Measurements from ENCODE around the gene FMNL2. TPM values are rescaled to one million over a fixed set of nuclear protein-coding genes. Genes with fewer than 3 reads are reported as not detected.

The FMNL2 gene
- total and polyA plus RNA-seq, 2 experiments from 2014 or later = 16.5 to 45.4 TPM

DNA sequence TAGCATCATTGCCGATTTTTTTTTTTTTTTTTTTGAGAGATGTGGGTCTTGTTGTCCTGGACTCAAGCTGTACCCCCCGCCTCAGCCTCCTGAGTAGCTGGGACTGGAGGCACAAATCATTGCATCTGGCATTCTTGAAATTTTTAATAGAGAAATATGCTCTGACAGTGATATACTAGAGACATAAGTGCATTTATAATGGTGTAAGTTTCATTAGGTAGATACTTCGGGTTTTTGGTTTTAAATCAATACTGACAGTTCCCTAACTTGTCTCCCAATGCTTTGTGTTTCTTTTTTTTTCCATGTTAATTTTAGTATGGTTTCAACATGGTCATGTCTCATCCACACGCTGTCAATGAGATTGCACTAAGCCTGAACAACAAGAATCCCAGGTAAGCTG is 243.6 kb downstream of the FMNL2 start:
- Mint-ChIP-seq H3K4me3 (no peak overlapping the region), H3K4me1 (no peaks in the 10 kb centered on the region), H3K27me3 (ENCODE audit: insufficient read depth, low read depth, poor library complexity) (no peaks in the 10 kb centered on the region), H3K36me3 (ENCODE audit: low read depth) (peaks cover 7% of the 10 kb centered on the region; the same call in 1 of the 3 replicates), H3K9me3 (no peaks in the 10 kb centered on the region), H3K27ac (no peak overlapping the region)
- Histone ChIP-seq H2AFZ (no peak overlapping the region), H3K79me2 (replicated peaks; ENCODE audit: insufficient read depth) (no peaks in the 10 kb centered on the region), H3F3A (replicated peaks; ENCODE audit: low read depth) (no peaks in the 10 kb centered on the region), H3K36me3 (ENCODE audit: insufficient read depth) (no peaks in the 10 kb centered on the region), H3K4me1 (ENCODE audit: insufficient read depth) (peaks cover 7% of the 10 kb centered on the region), H3K27me3 (ENCODE audit: insufficient read depth) (no peaks in the 10 kb centered on the region), H3K9me2 (ENCODE audit: insufficient read depth) (no peaks in the 10 kb centered on the region), H3K27ac (ENCODE audit: low read depth) (no peak overlapping the region), H3K4me3 (no peak overlapping the region), H3K4me2 (no peak overlapping the region), H4K20me1 (replicated peaks; ENCODE audit: insufficient read depth) (0 out of 2 replicates have a peak, but pooled peaks cover 8% of the 10 kb centered on the region)
- TF ChIP-seq JUNB (IDR thresholded peaks at IDR 0.05; ENCODE audit: unreplicated experiment) (no peak), EZH2 (IDR thresholded peaks at IDR 0.05; ENCODE audit: low read depth, unreplicated experiment) (no peak), STAT1 (IDR thresholded peaks at IDR 0.05; ENCODE audit: unreplicated experiment) (no peak), NANOG (IDR thresholded peaks at IDR 0.05; ENCODE audit: borderline replicate concordance) (no peak), EZH2phosphoT487 (IDR thresholded peaks at IDR 0.05; ENCODE audit: unreplicated experiment) (no peak), ZNF114 (CRISPR knock-in tag; IDR thresholded peaks at IDR 0.05) (no peak)
- TF ChIP-seq, protein P1, sequence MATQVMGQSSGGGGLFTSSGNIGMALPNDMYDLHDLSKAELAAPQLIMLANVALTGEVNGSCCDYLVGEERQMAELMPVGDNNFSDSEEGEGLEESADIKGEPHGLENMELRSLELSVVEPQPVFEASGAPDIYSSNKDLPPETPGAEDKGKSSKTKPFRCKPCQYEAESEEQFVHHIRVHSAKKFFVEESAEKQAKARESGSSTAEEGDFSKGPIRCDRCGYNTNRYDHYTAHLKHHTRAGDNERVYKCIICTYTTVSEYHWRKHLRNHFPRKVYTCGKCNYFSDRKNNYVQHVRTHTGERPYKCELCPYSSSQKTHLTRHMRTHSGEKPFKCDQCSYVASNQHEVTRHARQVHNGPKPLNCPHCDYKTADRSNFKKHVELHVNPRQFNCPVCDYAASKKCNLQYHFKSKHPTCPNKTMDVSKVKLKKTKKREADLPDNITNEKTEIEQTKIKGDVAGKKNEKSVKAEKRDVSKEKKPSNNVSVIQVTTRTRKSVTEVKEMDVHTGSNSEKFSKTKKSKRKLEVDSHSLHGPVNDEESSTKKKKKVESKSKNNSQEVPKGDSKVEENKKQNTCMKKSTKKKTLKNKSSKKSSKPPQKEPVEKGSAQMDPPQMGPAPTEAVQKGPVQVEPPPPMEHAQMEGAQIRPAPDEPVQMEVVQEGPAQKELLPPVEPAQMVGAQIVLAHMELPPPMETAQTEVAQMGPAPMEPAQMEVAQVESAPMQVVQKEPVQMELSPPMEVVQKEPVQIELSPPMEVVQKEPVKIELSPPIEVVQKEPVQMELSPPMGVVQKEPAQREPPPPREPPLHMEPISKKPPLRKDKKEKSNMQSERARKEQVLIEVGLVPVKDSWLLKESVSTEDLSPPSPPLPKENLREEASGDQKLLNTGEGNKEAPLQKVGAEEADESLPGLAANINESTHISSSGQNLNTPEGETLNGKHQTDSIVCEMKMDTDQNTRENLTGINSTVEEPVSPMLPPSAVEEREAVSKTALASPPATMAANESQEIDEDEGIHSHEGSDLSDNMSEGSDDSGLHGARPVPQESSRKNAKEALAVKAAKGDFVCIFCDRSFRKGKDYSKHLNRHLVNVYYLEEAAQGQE (IDR thresholded peaks at IDR 0.05; ENCODE audit: unreplicated experiment) = no peak
- TF ChIP-seq, protein P2, sequence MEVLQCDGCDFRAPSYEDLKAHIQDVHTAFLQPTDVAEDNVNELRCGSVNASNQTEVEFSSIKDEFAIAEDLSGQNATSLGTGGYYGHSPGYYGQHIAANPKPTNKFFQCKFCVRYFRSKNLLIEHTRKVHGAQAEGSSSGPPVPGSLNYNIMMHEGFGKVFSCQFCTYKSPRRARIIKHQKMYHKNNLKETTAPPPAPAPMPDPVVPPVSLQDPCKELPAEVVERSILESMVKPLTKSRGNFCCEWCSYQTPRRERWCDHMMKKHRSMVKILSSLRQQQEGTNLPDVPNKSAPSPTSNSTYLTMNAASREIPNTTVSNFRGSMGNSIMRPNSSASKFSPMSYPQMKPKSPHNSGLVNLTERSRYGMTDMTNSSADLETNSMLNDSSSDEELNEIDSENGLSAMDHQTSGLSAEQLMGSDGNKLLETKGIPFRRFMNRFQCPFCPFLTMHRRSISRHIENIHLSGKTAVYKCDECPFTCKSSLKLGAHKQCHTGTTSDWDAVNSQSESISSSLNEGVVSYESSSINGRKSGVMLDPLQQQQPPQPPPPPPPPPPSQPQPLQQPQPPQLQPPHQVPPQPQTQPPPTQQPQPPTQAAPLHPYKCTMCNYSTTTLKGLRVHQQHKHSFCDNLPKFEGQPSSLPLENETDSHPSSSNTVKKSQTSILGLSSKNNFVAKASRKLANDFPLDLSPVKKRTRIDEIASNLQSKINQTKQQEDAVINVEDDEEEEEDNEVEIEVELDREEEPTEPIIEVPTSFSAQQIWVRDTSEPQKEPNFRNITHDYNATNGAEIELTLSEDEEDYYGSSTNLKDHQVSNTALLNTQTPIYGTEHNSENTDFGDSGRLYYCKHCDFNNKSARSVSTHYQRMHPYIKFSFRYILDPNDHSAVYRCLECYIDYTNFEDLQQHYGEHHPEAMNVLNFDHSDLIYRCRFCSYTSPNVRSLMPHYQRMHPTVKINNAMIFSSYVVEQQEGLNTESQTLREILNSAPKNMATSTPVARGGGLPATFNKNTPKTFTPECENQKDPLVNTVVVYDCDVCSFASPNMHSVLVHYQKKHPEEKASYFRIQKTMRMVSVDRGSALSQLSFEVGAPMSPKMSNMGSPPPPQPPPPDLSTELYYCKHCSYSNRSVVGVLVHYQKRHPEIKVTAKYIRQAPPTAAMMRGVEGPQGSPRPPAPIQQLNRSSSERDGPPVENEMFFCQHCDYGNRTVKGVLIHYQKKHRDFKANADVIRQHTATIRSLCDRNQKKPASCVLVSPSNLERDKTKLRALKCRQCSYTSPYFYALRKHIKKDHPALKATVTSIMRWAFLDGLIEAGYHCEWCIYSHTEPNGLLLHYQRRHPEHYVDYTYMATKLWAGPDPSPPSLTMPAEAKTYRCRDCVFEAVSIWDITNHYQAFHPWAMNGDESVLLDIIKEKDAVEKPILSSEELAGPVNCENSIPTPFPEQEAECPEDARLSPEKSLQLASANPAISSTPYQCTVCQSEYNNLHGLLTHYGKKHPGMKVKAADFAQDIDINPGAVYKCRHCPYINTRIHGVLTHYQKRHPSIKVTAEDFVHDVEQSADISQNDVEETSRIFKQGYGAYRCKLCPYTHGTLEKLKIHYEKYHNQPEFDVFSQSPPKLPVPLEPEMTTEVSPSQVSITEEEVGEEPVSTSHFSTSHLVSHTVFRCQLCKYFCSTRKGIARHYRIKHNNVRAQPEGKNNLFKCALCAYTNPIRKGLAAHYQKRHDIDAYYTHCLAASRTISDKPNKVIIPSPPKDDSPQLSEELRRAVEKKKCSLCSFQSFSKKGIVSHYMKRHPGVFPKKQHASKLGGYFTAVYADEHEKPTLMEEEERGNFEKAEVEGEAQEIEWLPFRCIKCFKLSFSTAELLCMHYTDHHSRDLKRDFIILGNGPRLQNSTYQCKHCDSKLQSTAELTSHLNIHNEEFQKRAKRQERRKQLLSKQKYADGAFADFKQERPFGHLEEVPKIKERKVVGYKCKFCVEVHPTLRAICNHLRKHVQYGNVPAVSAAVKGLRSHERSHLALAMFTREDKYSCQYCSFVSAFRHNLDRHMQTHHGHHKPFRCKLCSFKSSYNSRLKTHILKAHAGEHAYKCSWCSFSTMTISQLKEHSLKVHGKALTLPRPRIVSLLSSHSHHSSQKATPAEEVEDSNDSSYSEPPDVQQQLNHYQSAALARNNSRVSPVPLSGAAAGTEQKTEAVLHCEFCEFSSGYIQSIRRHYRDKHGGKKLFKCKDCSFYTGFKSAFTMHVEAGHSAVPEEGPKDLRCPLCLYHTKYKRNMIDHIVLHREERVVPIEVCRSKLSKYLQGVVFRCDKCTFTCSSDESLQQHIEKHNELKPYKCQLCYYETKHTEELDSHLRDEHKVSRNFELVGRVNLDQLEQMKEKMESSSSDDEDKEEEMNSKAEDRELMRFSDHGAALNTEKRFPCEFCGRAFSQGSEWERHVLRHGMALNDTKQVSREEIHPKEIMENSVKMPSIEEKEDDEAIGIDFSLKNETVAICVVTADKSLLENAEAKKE (CRISPR knock-in tag; IDR thresholded peaks at IDR 0.05) = no peak
- TF ChIP-seq, protein P3, sequence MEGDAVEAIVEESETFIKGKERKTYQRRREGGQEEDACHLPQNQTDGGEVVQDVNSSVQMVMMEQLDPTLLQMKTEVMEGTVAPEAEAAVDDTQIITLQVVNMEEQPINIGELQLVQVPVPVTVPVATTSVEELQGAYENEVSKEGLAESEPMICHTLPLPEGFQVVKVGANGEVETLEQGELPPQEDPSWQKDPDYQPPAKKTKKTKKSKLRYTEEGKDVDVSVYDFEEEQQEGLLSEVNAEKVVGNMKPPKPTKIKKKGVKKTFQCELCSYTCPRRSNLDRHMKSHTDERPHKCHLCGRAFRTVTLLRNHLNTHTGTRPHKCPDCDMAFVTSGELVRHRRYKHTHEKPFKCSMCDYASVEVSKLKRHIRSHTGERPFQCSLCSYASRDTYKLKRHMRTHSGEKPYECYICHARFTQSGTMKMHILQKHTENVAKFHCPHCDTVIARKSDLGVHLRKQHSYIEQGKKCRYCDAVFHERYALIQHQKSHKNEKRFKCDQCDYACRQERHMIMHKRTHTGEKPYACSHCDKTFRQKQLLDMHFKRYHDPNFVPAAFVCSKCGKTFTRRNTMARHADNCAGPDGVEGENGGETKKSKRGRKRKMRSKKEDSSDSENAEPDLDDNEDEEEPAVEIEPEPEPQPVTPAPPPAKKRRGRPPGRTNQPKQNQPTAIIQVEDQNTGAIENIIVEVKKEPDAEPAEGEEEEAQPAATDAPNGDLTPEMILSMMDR (conservative IDR thresholded peaks at IDR 0.05; ENCODE audit: low read depth in 2 of 2) = no peak
- DNase-seq (ENCODE audit: low spot score) = no peak
- ATAC-seq = no peak
